ENCODE data around the gene VEZF1.

VEZF1 gene

GRCh38 chr17:57988301-57989250 is 522 bp upstream of the VEZF1 start:
- TF ChIP-seq CTCF (conservative IDR thresholded peaks at IDR 0.05; ENCODE audit: low read depth, low read length), result peak; percentile 24; the same call in 1 of the 2 replicates
- Histone ChIP-seq H3K9ac (peak overlapping the region; percentile 52; the same call in 1 of the 2 replicates), H3K27ac (peak overlapping the region; percentile 33; the same call in 1 of the 2 replicates), H4K20me1 (ENCODE audit: insufficient read depth) (no peaks in the 10 kb centered on the region), H3K4me1 (ENCODE audit: low read depth, poor library complexity, severe bottlenecking) (peaks cover 46% of the 10 kb centered on the region), H3K4me3 (IDR thresholded peaks at IDR 0.05; ENCODE audit: insufficient read depth, low read depth, low read length) (no peak overlapping the region), H3K27me3 (ENCODE audit: insufficient read depth, low read depth) (peaks cover 9% of the 10 kb centered on the region; the same call in 1 of the 2 replicates), H3K79me2 (ENCODE audit: insufficient read depth, low read depth) (peaks cover 34% of the 10 kb centered on the region), H3K36me3 (ENCODE audit: insufficient read depth) (no peaks in the 10 kb centered on the region), H2AFZ (ENCODE audit: low read depth) (peak overlapping the region; percentile 73), H3K4me2 (peak overlapping the region; percentile 94)

- Histone ChIP-seq H3K4me3 (IDR thresholded peaks at IDR 0.05; ENCODE audit: insufficient read depth, low read depth, low read length) (peak overlapping the region; percentile 58), H3K9ac (peak overlapping the region; percentile 52; the same call in 1 of the 2 replicates), H3K36me3 (ENCODE audit: insufficient read depth) (no peaks in the 10 kb centered on the region), H3K79me2 (ENCODE audit: insufficient read depth, low read depth) (peaks cover 38% of the 10 kb centered on the region), H2AFZ (ENCODE audit: low read depth) (peak overlapping the region; percentile 73), H3K27ac (peak overlapping the region; percentile 33; the same call in 1 of the 2 replicates), H3K4me1 (ENCODE audit: low read depth, poor library complexity, severe bottlenecking) (peaks cover 55% of the 10 kb centered on the region), H3K27me3 (ENCODE audit: insufficient read depth, low read depth) (peaks cover 9% of the 10 kb centered on the region; the same call in 1 of the 2 replicates), H4K20me1 (ENCODE audit: insufficient read depth) (no peaks in the 10 kb centered on the region), H3K4me2 (peak overlapping the region; percentile 86)
- no peak for TF ChIP-seq CTCF (conservative IDR thresholded peaks at IDR 0.05; ENCODE audit: low read depth, low read length)
These were observed 1.0 kb downstream of the VEZF1 start for GRCh38 chr17:57986841-57987580.

- H3K36me3 ChIP-seq (ENCODE audit: insufficient read depth), result no peaks in the 10 kb centered on the region
- no peak overlapping the region for H2AFZ ChIP-seq (ENCODE audit: low read depth)
- H3K27ac ChIP-seq, result no peak overlapping the region
- H3K4me2 ChIP-seq, result peak overlapping the region; percentile 86; the same call in 1 of the 2 replicates
- peaks cover 38% of the 10 kb centered on the region for H3K79me2 ChIP-seq (ENCODE audit: insufficient read depth, low read depth)
- H3K4me1 ChIP-seq (ENCODE audit: low read depth, poor library complexity, severe bottlenecking), result peaks cover 55% of the 10 kb centered on the region
- peaks cover 9% of the 10 kb centered on the region; the same call in 1 of the 2 replicates for H3K27me3 ChIP-seq (ENCODE audit: insufficient read depth, low read depth)
- no peaks in the 10 kb centered on the region; the same call in 1 of the 2 replicates for H4K20me1 ChIP-seq (ENCODE audit: insufficient read depth)
- no peak for TF ChIP-seq CTCF (conservative IDR thresholded peaks at IDR 0.05; ENCODE audit: low read depth, low read length)
- no peak overlapping the region for H3K4me3 ChIP-seq (IDR thresholded peaks at IDR 0.05; ENCODE audit: insufficient read depth, low read depth, low read length)
- H3K9ac ChIP-seq, result no peak overlapping the region
These were observed 2.4 kb downstream of the VEZF1 start for GRCh38 chr17:57985675-57985974.

- H4K20me1 ChIP-seq (ENCODE audit: insufficient read depth), result no peaks in the 10 kb centered on the region; the same call in 1 of the 2 replicates
- H3K4me1 ChIP-seq (ENCODE audit: low read depth, poor library complexity, severe bottlenecking), result peaks cover 55% of the 10 kb centered on the region
- peaks cover 8% of the 10 kb centered on the region; the same call in 1 of the 2 replicates for H3K27me3 ChIP-seq (ENCODE audit: insufficient read depth, low read depth)
- no peak overlapping the region for H3K4me3 ChIP-seq (IDR thresholded peaks at IDR 0.05; ENCODE audit: insufficient read depth, low read depth, low read length)
- TF ChIP-seq CTCF (conservative IDR thresholded peaks at IDR 0.05; ENCODE audit: low read depth, low read length), result no peak
- no peak overlapping the region for H2AFZ ChIP-seq (ENCODE audit: low read depth)
- peak overlapping the region; percentile 86; the same call in 1 of the 2 replicates for H3K4me2 ChIP-seq
- H3K9ac ChIP-seq, result no peak overlapping the region
- no peaks in the 10 kb centered on the region for H3K36me3 ChIP-seq (ENCODE audit: insufficient read depth)
- H3K79me2 ChIP-seq (ENCODE audit: insufficient read depth, low read depth), result peaks cover 38% of the 10 kb centered on the region
- H3K27ac ChIP-seq, result no peak overlapping the region
These were observed 2.9 kb downstream of the VEZF1 start for GRCh38 chr17:57984936-57985674.
